HG02763 (cell line): ENCODE results near the gene RPL38.
"Not testable (repeated sequence)": the region's sequence is repeated elsewhere in the genome, so short reads cannot be mapped to it uniquely, and the experiment has no call there.

Experiments
- ATAC-seq: cut with Tn5 transposase; IDR thresholded peaks from one replicate; pipeline ENCODE4 v1.9.1; 2021; ENCODE audit warnings: mild to moderate bottlenecking, moderate library complexity; ENCODE audit not compliant: unreplicated experiment

Gene RPL38

DNA sequence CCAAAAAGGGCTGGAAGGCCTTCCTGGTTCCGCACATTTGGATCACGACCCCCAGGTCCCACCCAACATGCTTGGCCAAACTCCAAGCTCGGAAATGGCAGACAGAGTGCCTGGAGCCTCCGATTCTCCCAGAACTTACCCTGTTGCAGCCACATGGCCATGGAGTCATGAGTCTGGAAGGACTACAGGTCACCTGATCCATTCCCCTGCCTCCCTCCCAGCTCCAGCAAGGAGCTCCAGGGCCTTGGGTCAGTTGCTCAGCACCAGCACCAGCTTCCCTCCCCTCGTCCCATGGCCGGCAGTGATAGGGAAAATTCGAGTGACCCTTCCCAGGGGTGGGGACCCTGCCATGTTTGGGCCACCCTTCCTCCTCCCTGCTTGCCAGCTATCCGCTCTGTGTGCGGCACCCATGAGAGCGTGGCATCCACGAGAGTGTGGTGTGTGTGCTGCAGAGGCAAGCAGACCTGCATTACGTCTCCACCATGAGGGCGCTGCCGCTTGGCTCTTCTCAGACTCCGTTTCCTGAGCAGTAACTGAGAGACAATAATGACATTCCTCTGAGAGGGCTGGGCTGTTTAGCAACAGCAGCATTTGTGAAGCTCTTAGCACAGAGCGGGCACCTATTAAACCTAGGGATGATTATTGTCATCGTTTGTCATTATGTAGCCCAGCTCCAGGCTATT is 21.3 kb upstream of the RPL38 start:
- ATAC-seq: no peak

DNA sequence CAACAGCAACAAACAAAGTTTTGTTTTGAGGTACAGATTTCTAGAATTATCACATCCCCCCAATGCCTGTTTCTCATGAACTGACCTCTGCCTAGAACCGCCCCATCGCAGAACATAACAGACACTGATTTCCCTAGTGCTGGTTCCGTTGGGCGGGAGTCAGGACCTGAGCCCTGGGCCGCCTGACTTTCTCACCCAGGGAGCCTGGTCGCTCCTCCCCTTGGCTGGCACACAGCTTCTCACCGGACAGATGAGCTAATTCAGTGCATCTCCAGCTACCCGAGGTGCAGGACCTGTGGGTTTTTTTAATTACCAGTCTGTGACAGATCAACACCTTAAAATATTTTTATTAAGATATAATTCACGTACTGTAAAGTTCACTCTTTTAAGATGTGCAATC is 20.1 kb upstream of the RPL38 start:
- ATAC-seq: no peak

DNA sequence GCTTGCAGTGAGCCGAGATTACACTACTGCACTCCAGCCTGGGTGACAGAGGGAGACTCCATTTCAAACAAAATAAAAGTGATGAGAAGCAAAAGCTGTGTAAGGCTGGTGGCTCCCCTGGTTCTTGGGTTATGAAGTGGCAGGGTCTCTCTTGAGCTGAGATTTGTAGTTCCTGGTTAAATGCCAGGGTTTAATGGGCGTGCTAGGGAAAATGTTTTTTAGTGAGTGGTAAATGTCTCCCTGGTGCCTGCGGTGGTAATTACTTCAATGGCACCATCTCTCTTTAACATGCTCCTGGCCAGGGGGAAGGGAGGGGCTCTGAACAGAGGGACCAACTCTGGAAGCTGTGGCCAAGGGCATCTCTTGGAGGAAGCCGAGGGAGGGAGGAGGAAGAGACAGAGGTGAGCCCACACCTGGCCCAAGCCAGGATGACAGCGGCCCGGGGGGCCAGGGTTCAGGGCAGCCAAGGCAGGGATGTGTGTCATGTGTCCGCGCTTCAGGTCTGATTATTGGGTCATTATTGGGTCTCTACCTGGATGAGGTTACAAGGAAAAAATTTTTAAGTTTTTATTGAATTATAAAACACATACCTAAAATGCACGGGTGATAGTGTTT is 17.8 kb upstream of the RPL38 start:
- ATAC-seq: no peak

DNA sequence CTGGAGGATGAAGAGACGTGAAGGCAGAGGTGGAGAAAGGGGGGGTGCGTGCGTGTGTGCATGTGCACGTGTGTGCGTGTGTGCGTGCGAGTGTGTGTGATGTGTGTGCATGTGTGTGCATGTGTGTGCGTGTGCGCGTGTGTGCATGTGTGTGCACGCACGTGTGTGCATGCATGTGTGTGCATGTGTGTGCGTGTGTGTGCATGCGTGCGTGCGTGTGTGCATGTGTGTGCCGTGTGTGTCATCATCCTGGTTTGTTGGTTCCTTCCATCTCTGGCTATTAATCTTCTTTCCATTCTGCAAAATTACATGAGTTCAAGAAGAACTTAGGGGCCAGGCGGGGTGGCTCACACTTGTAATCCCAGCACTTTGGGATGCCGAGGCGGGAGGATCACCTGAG is 17.0 kb upstream of the RPL38 start:
- no peak for ATAC-seq

DNA sequence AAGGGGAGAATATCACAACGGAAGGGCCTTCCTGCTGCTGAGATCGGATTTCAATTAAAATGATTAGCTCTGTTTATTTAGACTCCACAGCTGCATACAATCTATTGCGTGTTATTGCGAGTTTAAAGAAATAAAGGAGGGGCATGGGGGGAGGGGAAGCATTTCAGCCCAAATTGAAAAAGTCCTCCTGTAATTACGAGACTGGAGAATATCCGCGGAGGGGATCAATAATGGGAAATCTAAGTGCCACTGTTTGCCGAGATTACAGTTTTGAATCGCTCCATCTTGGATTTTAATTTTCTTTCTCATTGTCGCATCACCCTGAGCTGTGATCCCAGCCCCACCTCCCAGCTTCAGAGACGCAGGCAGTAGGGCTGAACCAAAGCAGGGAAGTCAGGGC is 15.7 kb upstream of the RPL38 start:
- ATAC-seq: no peak

DNA sequence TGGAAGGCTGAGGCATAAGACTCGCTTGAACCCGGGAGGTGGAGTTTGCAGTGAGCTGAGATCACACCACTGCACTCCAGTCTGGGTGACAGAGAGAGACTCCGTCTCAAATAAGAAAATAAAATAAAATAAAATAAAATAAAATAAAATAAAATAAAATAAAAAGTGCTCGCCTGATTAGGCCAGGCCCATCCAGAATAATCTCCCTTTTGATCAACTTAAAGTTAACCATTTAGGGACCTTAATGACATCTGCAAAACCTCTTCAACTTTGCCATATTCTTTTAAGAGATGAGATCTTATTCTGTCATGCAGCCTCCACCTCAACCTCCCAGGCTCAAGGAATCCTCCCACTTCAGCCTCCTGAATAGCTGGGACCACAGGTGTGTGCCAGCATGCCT is 14.8 kb upstream of the RPL38 start:
- not testable (repeated sequence) for ATAC-seq

DNA sequence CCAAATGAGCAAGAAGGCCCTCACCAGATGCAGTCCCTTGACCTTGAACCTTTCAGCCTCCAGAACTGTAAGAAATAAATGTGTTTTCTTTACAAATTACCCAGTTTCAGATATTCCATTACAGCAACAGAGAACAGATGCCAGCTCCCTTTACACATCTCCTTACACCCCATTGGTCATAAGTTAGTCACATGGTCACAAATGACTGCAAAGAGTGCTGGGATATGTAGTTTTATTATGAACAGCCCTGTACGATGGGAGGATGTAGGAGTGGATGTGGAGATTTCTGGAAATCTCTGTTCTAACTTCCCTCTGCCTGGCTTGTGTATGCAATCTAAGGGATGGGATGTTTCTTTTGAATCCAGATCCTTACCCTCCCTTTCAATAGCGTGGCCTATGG is 13.3 kb upstream of the RPL38 start:
- peak; percentile 51 for ATAC-seq

DNA sequence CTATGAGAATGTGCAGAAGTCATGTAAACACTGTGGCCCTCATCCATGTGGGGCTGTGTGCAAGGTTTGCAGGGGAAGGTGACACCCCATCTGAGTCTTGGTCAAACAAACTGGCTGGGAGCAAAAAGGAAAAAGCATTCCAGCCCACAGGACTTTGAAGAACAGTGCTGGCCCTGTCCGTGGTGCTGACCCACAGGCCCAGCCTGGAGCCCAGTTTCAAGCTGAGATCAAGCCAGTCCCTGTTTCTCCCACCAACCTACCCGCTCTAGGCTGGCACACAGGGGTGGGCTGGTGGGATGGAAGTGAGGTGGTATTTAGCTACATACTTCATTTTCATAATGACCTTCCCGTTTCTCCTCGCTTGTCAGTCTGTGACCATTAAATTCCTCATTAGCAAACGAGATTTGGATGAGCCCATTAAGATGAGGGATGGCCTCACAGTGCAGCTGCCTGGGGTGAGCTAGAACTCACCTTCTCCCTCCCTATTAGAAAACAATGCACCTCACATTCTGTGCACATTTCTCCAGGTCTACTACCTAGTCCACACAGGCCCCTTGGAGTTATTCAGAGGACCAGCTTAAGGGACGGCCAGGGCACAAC is 12.6 kb upstream of the RPL38 start:
- ATAC-seq: no peak

DNA sequence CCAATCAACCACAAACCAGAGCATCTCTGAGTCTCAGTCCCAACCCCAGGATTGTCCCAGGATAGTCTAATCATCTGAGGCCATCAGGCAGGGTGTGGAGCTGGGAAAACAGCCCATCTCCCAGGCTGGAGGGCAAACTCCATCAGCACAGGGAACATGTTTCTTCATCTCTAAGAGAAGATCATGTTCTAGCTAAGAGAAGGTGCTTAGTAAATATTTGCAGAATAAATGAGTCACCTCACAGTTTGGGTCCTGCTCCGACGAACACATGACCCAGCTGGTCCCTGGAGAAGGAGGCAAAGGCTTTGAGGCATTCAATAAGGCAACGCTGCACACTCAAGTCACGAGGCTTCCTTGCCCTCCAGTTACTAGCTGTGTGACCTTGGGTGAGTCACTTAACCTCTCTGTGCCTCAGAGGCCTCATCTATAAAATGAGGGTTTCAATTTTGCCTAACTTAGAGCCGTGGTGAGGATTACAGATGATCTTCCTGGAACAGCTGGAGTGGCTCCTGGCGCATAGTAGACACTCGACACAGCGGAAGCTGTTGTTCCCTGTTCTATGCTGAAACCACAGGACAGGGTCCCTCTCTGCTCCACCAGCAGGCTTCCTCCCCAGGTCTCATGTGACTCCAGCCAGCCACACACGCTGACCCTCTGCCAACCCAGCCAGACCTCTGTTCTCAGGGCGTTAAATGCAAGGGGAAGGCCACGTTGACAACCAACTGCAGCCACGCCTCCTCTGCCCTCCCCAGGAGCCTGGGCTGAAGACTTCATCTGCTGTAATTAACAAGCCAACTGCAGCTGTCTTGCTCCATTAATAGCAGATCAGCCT is 10.3 kb upstream of the RPL38 start:
- ATAC-seq: no peak

DNA sequence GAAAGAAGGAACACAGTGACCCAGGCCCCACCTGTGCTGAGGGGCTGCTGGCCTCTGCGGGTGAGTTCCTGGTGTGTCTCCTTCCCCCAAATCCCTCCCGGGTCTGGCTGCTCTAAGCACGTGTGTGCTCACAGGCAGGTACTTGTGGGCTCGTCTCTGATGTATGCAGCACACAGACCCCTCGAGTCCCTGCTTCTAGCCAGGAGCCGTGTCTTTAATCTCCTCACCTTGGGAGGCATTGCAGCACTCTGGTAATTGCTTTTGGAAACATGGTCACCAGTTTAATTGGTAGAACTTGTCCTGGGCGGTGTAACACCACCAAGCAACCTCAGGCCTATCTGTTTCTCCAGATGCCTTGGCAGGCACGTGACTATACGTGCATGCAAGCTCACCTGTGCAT is 8.8 kb upstream of the RPL38 start:
- no peak for ATAC-seq

DNA sequence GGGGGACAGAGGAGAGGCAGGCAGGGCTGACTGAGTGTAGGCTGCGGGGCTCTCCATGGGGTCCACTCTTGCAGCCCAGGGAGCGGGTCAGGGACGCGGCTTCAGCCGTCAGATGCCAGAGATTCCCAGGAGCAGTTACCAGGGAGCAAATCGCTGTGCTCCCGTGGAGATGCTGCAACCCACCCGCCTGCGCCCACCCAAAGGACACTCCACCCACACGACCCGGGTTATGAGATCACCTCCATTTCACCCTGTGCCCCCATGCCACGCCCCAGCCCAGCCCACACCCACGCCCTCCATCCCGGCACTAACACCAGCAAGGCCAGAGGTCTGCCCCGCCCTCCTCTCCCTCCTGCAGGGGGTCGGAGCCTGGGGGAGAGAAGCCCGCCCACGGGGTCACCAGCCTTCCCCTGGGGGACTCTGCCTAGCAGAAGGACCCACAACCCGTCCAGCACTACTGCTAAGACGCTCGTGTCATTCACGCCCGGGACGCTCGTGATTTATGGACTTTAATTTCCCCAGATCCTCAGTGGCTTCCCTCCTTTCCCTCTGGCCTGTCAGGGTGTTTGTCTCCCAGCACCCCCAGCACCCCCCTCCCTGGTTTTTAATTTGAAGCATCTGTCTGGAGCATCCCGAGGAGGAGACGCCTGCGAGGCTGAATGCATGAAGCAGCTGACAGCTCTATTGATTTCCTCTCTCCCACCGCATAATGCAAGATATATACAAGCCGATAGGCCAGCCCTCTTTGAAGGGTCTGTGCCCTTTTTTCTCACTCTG is 6.7 kb upstream of the RPL38 start:
- ATAC-seq: no peak

DNA sequence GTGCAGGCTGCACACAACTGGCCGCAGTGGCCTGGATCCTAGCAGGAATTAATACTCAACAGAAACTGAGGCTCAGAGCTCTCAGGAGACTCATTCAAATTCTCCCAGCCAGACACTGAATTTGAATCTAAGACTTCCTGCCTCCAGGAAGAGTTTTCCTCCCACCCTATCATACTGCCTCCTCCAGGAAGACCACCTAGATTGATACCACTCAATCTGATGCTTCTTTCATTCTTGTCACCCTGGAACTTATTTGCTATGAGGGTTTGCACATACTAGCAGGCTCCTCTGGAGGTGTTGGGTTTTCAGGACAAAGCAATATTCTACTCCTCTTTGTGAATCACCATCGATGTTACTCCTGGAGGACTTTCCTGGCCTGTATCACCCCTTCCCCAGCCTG is 5.7 kb upstream of the RPL38 start:
- ATAC-seq: no peak

DNA sequence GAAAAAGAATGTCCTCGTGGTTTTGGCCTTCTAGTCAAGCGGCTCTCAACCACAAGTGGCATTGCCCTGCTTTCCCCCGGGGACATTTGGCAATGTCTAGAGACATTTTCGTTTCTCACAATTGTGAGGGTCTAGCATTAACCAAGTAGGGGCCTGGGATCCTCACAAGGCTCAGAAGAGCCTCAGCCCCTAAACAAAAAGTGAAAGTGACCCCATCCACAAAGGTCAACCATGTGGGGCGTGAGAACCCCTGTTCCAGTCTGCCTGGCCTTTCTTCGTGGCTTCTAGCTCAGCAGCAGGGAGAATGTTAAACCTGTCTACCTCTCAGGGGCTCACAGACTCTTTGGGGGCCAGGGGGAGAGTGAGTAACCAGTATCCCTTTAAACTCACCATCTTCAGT is 4.8 kb upstream of the RPL38 start:
- ATAC-seq: no peak

DNA sequence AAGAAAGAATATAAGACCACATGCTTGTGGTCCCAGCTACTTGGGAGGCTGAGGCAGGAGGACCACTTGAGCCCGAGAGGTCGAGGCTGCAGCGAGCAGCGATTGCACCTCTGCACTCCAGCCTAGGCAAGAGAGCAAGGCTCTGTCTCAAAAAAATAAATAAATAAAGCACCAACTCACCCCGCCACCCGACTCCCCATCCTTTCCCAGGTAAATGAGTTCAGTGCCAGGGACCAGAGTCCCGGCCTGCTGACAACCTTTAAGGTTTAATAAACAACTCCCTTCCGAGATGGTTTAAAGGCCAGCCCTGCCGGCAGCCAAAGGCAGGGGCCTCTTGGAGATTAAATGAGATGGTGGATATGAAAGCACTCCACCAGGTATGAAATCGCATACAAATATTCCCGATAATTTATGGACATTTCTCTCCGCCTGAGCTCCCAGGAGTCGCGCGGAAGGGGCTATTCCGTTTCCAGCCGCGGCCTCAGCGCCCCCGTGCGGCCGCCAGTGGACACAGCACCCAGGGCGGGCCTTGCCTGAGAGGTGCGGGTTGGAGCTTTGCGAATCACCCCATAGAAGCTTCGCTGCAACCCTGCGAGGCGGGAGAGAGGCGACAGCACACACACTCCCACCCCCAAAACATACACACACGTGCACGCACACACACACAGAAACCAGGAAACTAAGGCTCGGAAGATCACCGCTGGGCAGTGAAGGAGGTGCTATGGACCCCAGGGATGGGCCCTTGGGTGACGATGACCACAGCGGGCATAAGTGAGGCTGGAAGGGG is 4.0 kb upstream of the RPL38 start:
- no peak for ATAC-seq

DNA sequence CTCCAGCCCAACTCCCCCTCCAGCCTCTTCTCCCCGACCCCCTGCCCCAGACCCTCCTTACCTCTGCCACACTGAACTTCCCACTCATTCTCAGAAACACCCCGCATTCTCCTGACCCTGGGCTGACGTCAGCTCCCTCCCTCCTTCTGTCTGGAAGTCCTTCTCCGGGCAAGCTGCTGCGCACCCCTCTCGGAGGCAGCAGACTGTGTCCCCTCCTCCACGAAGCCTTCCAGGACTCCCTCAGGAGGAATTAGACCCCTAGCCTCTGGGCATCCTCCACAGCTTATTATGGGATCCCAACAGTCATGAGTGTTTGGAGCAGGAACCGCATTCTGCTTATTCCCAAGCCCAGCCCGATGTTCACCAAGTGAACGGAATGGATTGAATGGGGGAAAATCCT is 3.4 kb upstream of the RPL38 start:
- ATAC-seq: no peak

DNA sequence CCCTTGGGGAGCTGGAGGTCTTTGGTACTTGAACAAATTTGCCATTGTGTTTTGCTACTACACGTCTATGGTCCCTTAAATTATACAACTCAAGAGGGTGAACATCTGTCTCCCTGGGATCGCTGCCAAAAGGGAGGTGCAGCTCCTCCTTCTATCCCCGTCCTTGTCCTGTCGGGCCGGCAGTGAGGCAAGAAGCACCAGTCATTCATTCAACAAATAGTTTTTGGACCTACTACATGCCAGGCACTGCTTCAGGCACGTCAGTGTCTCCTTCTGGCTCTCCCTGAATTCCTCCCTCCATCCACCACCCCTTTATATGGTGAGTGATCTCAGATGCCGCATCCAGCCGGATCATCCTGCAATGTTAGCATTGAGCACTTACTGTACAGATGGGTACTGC is 2.2 kb upstream of the RPL38 start:
- no peak for ATAC-seq

DNA sequence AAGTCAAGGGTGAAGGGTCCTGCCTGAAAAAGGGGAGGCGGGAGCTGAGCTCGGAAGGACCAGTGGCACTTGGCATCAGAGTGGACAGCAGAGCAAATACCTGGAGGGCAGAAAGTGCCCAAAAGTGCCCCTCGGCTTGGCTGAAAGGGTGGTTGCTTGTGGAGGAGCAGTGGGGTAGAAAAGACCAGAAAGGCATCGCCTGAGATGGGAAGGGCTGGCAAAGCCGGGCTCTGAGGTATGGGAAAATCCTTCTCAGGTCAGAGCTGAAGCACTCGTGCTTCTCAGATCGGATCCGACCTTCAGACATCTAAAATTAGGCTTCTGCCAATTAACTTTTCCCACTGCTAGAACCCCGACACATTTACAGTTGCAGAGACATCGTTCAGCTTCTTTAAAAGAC is 1.5 kb upstream of the RPL38 start:
- no peak for ATAC-seq

DNA sequence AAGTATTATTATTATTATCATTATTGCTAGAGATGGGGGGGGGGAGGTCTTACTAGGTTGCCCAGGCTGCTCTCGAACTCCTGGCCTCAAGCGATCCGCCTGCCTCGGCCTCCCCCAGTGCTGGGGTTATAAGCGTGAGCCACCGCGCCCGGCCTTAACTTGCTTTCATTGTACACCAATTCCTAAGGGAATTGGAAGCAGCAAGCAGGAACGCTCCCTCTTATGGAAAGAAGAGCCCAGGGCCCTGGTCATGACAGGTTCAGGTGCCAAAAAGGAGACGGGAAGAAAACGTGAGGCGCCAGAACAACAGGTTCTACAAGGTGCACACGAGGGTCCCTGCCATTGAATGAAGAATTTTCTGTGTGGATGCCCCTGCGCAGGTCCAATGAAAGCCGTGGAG is 540 bp upstream of the RPL38 start:
- ATAC-seq: no peak

DNA sequence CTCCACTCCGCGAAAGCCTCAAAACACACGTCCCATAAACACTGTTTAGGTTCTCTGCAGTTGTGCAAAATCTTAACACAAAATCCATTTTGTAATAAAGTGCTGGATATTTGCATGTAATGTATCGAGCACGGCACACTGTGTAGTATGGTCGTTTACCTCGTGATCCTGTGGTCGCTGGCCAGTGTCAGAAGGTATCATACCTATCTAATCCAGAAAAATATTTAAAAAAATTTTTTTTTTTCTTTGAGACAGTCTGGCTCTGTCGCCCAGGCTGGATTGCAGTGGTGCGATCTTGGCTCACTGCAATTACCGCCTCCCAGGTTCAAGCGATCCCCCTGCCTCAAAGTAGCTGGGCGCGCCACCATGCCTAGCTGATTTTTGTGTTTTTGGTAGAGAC is 996 bp downstream of the RPL38 start:
- ATAC-seq: no peak

DNA sequence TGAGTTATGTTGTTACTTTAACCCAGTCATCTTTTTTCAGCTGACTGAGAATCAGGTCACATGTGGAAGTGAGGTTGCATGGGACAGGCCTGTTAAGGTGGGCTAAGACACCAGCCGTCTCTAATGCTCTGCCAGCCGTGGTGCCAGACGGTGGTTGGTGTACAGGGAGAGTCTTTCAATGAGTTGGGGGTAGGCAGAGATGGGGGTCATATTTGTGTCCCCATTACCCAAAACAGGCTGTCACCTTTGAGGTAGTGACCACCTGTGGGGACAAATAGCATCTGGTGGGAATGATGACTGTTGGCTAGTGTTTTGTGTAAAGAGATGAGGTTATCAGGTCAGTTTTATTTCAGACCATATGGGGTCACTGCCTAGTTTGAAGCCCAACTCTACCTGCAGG is 1.8 kb downstream of the RPL38 start:
- no peak for ATAC-seq
